ENCODE results near the gene IGSF9.

GRCh38 chr1:159974350-159974965 lies 29.0 kb upstream of the IGSF9 start:
- TF ChIP-seq CTCF (IDR thresholded peaks at IDR 0.05; ENCODE audit: insufficient read depth, low read length, poor library complexity, severe bottlenecking), result no peak
- TF ChIP-seq EZH2phosphoT487 (conservative IDR thresholded peaks at IDR 0.05; ENCODE audit: low read length), result no peak

Measured in SU-DHL-6 (cell line).